ENCODE data around the gene GLRX. TPM values are rescaled to one million over a fixed set of nuclear protein-coding genes. Genes with fewer than 3 reads are reported as not detected.

The GLRX gene
- total RNA-seq, 1 donor from 2014 or later = 3.2 TPM

DNA sequence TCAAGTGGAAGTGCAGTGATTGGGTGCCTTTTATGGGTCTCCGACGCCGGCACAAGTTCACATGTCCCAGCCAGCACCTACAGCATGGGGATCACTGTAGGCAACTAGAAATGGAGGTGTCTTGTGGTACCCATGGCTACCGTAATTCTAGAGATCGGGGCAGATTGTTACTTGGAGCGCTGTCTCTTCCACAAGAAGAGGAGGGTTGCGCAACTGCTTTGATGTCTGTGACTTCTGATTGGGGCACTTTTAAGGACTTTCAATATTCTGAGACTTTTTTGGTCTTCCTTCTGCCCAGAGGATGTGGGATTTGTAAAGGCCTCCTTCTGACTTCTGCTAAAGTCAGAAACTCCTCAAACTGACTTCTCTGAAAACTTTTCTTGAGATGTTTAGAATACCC is 41.9 kb downstream of the GLRX start:
- ATAC-seq = no peak

DNA sequence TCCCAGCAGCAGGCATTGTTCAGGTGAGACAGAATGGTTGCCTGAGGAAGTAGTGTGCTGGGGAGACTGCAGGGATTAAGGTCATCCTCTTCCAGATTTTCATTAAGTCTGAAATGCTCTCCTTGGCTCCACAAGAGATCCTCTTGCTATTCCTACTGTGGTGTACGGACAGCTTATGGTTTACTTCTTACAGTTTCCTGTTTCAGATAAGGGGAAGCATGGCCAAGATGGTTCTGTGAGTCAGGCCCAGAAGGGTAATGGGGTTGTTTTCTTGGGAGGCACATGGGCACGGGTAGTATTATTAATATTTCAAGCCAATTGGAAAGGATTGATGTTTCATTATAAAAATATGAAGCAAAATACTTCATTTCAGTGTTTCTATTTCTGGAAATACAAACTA is 42.9 kb downstream of the GLRX start:
- no peak for ATAC-seq

DNA sequence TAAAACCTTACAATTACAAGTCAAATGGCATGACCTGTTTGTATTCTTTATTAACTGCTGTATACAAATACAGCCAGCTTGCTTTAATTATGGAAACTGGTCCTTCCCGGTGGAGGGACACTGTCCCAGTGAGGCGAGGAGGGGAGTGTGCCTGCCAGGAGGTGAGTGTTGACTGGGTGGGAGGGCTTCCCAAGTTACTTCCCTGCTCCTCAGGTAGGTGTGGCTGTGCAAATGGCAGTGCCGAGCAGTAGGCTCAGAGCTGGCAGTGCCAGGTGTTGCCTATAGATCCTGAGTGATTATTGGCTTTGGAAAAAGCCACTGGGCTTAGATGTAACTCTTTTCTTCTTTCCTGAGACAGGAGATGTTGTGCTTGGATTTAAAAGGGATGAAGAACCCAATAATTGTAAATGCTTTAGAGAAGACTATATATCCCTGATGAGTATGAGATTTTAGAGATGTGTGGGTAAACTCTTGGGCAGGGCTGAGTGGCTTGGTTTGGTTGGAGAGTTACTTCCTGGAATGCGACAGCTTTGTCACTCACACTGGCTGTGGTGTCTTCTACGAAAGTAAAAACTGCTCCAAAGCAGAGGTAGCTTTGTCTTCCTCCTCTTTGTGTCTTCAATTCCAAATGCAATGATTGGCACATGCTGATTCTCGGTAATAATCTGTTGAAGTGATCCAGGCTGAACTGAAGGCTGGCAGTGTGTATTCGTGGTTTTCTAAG is 43.7 kb downstream of the GLRX start:
- ATAC-seq = no peak

DNA sequence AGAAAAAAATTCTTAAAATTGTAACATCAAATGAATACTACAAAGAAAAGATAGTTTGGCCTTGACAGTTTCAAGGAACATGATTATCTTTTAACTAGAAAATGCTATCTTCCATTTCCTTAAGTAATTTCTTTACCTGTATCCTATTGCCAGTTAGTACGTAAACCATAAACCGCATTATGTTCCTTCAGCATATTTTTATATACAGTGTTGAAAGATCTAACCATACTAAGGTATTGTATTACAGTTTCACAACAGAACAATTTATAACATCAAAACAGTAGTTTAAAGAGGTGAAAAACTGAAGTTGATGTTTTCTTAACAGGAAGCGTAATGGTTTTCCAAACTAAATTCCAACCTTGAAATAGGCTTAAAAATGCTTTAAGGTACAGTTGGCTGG is 45.1 kb downstream of the GLRX start:
- ATAC-seq = no peak

DNA sequence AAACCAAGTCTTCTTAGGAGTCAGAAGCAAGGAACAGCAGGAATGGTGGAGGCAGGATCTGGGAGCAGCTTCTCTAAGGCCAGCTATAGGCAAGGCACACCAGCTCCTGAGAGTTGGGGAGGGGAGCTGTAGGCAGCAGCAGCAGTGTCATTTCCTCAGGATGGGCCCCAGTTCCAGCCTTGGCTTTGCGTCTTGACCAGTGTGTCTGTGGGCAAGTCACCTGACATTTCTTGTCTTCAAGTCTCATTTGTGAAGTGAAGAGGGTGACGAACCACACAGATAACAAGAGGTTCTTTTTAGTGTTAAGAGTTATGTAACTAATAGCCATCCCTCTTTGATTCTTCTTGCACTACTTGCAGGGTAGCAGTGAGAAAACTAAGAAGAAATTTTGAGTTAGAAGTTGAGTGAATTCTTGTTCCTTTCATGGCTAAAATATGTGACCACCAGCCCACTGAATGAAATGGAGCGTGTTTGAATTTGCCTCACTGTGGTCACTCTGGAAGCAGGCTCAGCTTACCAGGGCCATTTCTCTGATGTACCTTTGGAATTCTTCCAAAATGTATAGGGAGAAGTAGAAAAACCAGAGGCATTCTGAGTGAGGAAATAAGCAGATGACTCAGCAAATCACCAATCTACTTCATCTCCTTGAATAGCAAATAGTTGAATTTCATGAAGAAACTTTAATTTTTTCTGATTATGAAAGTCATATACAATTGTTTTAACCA is 49.0 kb downstream of the GLRX start:
- no peak for ATAC-seq

DNA sequence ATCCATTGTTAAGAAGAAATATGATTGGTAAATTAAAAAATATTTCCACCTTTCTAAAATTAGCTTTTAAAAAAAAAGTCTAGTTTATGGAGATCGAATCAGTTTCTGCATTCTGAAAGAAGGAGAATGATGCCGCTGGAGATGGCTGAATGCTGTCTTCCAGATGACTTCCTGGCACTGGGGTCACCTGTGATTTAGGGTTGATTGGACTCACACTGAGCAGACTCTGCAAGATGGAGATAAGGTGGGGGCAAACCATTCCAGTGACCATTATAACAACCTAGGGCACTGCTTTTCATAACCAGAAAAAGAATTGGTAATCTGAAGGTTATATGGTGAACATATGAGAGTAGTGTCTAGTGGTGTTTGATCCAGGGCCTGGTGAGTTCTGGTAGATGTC is 50.6 kb downstream of the GLRX start:
- no peak for ATAC-seq

DNA sequence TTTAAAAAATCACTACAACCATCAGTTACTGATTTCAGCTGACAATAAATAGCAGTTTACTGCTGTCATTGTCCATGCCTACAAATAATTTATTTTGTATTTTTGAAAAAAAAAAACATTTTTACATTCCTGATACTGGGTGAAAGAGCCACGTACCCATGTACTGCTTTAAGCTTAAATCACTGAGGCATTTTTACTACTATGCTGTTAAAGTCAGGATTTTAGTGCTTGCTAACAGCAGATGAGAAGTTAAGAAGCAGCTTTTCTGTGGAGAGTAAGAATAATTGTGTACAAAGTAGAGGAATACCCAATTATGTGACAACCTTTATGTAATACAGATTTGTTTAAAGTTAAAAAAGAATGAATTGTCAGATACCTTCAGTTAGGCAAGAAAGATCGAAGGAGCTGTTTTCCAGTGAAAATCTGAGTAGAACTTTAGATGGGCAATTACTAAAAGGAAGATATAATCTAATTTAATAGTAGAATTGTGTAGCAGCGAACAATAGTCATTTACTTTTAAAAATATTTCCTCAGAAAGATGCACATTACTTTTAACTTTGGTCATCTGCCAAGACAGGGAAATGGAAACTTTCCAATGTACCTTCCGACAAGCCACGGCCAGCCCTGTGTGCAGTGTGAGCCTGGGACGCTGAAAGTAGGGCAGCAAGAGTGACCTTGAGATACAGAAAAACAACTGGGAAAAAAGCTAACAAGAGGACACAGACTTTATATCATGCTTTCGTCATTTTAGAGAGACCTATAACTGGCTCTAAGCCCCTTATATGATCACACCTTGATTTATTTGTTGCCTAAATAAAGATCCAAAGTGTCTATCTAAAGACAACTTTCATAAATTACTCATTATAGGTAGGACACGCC is 51.5 kb downstream of the GLRX start:
- peak; percentile 57 for ATAC-seq

DNA sequence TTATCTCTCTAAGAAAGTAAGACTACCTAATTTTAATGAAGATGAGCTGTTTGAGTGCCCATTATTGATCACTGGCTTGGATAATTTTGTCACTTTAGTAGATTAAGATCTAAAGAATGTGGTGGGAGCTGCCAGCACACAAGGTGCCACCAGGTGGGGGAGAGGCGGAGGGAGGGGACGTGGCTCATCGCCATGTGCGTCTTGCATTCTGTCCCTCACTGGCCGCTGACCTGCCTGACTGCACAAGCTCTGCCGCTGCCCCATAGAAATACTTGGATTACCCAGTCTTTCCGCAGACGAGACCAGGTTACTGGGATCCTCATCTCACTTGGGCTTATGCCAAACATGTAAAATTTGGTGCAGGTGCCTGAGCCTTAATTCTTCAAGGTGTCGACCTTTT is 53.8 kb downstream of the GLRX start:
- ATAC-seq = no peak

DNA sequence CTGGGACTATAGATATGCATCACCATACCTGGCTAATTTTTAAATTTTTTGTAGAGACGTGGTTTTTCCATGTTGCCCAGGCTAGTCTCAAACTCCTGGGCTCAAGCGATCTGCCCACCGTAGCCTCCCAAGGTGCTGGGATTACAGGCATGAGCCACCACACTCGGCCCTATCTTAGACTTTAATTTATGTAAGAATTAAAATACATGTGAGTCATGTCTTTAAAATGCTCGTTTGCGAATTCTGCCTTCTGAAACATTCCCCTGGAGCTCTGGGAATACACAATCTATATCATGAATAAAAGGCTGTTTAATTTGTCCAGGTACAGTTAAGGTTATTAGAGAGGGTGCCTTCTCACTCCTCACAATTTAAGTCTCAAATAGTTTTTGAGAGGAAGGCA is 58.6 kb downstream of the GLRX start:
- no peak for ATAC-seq

Other genes with a start within 250 kb of the GLRX start
- not detected for gene GPR150, start 202.6 kb downstream of the GLRX start, total RNA-seq
- 1.5 TPM for gene RFESD, start 175.9 kb downstream of the GLRX start, total RNA-seq
- not detected for gene SPATA9, start 139.7 kb downstream of the GLRX start, total RNA-seq
- 3.6 TPM for gene RHOBTB3, start 91.4 kb downstream of the GLRX start, total RNA-seq
- 181 TPM for gene ELL2, start 139.1 kb upstream of the GLRX start, total RNA-seq

Data from esophagus mucosa (tissue), 1 donor.